OCI-LY7 (cell line): ENCODE data around the gene MEIS2.

Experiments used
- EZH2phosphoT487 ChIP-seq: fragments of 200-600 bp; sonication (generic); IDR thresholded peaks from 2 replicates; pipeline ENCODE4 v1.6.1; 2018; ENCODE audit warnings: low read depth, borderline replicate concordance, mild to moderate bottlenecking, mixed run types, antibody characterized with exemption, low read length, moderate library complexity, mixed read lengths
- TF ChIP-seq, protein P1 (sequence below): fragments of 200-600 bp; sonication (generic); conservative IDR thresholded peaks from 2 replicates; pipeline ENCODE4 v1.5.1; 2014; ENCODE audit warnings: mild to moderate bottlenecking, antibody characterized with exemption, low read length, moderate library complexity, mixed read lengths

DNA sequence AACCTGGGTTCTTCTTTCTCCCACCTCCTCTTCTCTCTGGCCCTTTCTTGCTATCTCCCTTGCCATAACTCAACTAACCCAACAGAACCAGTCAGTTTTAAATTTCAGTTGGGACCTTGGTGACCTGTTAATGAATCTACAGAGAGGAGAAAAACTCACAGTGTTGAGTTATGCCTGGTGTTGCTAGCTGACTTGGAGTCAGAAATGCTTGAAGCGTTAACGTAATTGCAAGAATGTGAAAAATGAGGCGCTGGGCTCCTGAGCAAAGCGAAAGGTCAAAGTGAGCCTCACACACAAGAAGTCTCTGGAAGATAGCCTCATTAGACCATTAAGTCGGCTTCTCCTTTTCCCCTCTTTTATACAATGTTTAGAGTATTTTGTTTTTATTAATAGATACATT is 18.4 kb downstream of the MEIS2 start:
- TF ChIP-seq, protein P1, sequence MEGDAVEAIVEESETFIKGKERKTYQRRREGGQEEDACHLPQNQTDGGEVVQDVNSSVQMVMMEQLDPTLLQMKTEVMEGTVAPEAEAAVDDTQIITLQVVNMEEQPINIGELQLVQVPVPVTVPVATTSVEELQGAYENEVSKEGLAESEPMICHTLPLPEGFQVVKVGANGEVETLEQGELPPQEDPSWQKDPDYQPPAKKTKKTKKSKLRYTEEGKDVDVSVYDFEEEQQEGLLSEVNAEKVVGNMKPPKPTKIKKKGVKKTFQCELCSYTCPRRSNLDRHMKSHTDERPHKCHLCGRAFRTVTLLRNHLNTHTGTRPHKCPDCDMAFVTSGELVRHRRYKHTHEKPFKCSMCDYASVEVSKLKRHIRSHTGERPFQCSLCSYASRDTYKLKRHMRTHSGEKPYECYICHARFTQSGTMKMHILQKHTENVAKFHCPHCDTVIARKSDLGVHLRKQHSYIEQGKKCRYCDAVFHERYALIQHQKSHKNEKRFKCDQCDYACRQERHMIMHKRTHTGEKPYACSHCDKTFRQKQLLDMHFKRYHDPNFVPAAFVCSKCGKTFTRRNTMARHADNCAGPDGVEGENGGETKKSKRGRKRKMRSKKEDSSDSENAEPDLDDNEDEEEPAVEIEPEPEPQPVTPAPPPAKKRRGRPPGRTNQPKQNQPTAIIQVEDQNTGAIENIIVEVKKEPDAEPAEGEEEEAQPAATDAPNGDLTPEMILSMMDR, result no peak
- no peak for TF ChIP-seq EZH2phosphoT487
